EH (cell line): Measurements from ENCODE around the gene SLIT1.
"Not testable (repeated sequence)": the region's sequence is repeated elsewhere in the genome, so short reads cannot be mapped to it uniquely, and the experiment has no call there.

Source experiments
- DNase-seq: peaks from one replicate; pipeline ENCODE4 v3.0.0-alpha.2; 2015; ENCODE audit warnings: low read depth

SLIT1 gene

DNA sequence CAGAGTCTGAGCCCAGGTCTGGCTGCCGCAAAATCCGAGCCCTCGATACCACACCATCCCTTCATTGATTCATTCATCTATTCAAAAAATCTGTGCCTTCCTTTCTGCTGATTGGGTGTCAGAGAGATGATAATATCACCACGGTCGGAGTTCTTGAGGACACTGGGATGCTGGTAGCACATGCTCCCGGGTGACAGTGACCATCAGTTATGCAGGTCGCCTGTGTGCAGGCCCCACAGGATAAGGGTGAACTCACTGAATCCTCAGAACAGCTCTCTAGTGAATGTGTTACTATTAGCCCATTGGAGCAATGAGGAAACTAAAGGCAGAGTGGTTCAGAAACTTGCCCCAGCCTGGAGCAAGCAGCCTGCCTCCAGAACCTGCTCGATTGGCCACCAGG is 145.1 kb downstream of the SLIT1 start:
- DNase-seq, result no peak

DNA sequence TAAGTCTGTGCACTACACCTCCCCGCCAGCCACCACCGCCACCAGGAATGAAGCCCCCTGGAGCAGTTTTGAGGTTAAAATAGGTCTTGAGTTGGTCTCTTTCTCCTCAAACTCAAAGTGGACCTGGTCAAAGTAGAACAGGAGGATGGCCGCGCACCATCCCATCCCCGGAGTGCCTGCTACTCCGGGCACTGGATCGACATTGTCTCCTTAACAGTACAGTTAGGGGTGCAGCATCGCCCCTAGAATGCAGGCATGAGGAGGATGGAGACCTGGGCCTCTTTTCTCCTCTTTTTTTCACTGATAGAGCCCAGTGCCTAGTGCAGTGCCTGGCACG is 145.5 kb downstream of the SLIT1 start:
- DNase-seq, result no peak

- DNase-seq, result no peak
Observed at GRCh38 chr10:97039538-97040247, 146.1 kb downstream of the SLIT1 start.

- no peak for DNase-seq
Observed at GRCh38 chr10:97038688-97039087, 147.1 kb downstream of the SLIT1 start.

- DNase-seq, result peak; percentile 80
Observed at GRCh38 chr10:97037365-97038361, 148.1 kb downstream of the SLIT1 start.

- no peak for DNase-seq
Observed at GRCh38 chr10:97034958-97035769, 150.6 kb downstream of the SLIT1 start.

DNA sequence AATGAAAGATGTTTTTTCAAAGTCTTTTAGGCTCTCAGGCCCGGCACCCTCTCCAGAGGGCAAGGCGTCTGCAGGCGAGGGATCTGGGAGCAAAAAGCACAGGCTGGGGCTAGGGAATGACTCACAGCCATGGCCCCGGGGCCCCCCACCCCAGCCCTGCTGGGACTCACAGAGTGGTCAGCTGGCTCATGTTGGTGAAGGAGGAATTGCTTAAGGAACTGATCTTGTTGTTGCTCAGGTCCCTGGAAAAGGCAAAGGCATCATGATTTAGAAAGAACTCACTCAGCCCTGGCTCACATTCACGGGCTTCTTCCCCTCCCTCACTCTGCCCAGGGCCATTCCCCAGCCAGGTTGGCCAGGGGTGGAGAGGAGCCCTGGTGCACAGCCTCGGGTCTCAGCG is 151.5 kb downstream of the SLIT1 start:
- no peak for DNase-seq

DNA sequence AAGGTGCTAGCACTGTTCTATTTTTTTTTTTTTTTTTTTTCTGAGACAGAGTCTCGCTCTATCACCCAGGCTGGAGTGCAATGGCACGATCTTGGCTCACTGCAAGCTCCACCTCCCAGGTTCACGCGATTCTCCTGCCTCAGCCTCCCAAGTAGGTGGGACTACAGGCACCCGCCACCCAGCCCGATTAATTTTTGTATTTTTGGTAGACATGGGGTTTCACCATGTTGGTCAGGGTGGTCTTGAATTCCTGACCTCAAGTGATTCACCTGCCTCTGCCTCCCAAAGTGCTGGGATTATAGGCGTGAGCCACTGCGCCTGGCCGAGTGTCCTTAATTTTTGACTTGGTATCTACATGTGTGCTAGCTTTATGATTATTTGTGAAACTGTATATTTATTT is 151.9 kb downstream of the SLIT1 start:
- not testable (repeated sequence) for DNase-seq

- no peak for DNase-seq
Observed at GRCh38 chr10:97032624-97033023, 153.1 kb downstream of the SLIT1 start.

DNA sequence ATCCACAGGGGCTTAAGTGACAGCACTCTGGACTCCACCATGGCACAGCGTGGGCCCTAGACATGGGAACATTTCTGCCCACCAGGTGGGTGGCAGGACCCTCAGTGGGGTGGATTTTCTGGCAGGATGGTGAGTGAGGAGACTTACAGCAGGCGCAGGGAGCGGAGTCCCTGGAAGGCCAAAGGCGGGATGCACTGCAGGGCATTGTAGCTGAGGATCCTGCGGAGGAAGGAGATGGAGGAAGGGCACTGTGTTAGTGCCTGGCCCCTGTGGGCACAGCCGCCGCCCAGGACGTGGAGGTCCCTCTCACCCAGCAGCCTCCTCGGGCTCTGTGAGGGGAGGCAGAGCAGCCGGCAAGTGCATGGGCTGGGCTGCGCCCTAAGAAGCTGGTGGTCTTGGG is 154.3 kb downstream of the SLIT1 start:
- DNase-seq, result no peak

GRCh38 chr10:97030894-97031293 is 154.9 kb downstream of the SLIT1 start:
- no peak for DNase-seq

DNA sequence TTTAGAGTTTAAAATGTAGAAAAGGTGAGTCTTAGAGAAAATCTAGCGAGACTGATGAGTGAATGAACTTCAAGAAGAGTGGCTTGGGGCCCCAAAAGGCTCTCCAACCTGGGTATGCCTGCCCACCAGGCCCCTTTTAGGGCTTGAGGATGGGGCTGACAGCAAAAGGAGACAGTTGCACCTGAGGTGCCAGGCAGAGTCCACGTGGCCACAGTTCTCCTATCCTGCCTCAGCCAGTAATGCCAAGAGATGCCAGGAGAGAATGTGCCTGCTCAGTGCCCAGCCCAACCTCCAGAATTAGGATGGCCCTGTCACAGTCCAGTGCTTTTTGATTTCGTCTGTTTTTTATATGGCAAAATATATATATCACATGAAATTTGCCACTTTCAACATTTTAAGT is 156.5 kb downstream of the SLIT1 start:
- DNase-seq, result no peak

GRCh38 chr10:97028832-97029178 is 157.0 kb downstream of the SLIT1 start:
- DNase-seq, result no peak

GRCh38 chr10:97028126-97028831 is 157.5 kb downstream of the SLIT1 start:
- DNase-seq, result peak; percentile 74

GRCh38 chr10:97025613-97026242 is 160.0 kb downstream of the SLIT1 start:
- peak; percentile 61 for DNase-seq

- peak; percentile 93 for DNase-seq
Observed at GRCh38 chr10:97024168-97025073, 161.3 kb downstream of the SLIT1 start.

DNA sequence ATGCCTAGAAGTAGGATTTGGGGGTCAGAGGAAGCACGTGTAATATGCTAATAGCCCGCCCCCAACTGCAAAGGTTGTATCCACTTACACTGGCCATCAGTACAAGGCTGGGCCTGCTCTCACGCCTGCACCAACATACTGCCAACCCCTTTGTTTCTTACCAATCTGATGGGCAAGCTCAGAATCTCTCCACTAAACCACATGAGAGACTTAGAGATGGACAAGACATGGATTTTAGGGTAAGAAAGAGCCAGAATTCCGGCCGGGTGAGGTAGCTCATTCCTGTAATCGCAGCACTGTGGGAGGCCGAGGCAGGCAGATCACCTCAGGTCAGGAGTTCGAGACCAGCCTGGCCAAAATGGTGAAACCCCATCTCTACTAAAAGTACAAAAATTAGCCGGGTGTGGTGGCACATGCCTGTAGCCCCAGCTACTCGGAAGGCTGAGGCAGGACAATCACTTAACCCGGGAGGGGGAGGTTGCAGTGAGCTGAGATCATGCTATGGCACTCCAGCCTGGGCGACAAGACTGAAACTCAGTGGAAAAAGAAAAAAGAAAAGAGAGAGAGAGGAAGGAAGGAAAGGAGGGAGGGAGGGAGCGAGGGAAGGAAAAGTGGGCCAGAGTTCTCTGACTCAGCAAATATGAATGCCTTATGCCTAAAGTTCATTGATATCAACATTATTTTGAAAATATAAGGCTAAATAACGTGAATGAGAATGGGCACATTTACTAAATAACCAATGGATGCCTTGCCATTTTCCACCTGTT is 162.2 kb downstream of the SLIT1 start:
- no peak for DNase-seq

- DNase-seq, result no peak
Observed at GRCh38 chr10:97022616-97023015, 163.1 kb downstream of the SLIT1 start.
